ENCODE results near the gene RARRES1.
A peak's percentile ranks its signal among the peaks of the same experiment; 100 is the strongest.

Gene RARRES1

GRCh38 chr3:158765518-158766205 is 33.4 kb upstream of the RARRES1 start:
- no peak for DNase-seq

- DNase-seq, result no peak
Measured at GRCh38 chr3:158763421-158763820, 31.2 kb upstream of the RARRES1 start.

GRCh38 chr3:158762701-158763100 is 30.4 kb upstream of the RARRES1 start:
- no peak for DNase-seq

GRCh38 chr3:158761350-158761749 is 29.1 kb upstream of the RARRES1 start:
- peak; percentile 4 for DNase-seq

- no peak for DNase-seq
Measured at GRCh38 chr3:158755421-158755820, 23.2 kb upstream of the RARRES1 start.

GRCh38 chr3:158753854-158754253 is 21.6 kb upstream of the RARRES1 start:
- DNase-seq, result no peak

GRCh38 chr3:158751316-158751715 is 19.1 kb upstream of the RARRES1 start:
- DNase-seq, result no peak

- no peak for DNase-seq
Measured at GRCh38 chr3:158750016-158750415, 17.8 kb upstream of the RARRES1 start.

- DNase-seq, result no peak
Measured at GRCh38 chr3:158749526-158749925, 17.3 kb upstream of the RARRES1 start.

GRCh38 chr3:158748237-158748828 is 16.1 kb upstream of the RARRES1 start:
- DNase-seq, result no peak

- no peak for DNase-seq
Measured at GRCh38 chr3:158747417-158747816, 15.2 kb upstream of the RARRES1 start.

- DNase-seq, result no peak
Measured at GRCh38 chr3:158745551-158745950, 13.3 kb upstream of the RARRES1 start.

- DNase-seq, result no peak
Measured at GRCh38 chr3:158744567-158745288, 12.5 kb upstream of the RARRES1 start.

- DNase-seq, result no peak
Measured at GRCh38 chr3:158743664-158744566, 11.7 kb upstream of the RARRES1 start.

GRCh38 chr3:158742871-158743663 is 10.8 kb upstream of the RARRES1 start:
- no peak for DNase-seq

- no peak for DNase-seq
Measured at GRCh38 chr3:158739661-158740060, 7.4 kb upstream of the RARRES1 start.

- DNase-seq, result no peak
Measured at GRCh38 chr3:158739078-158739477, 6.8 kb upstream of the RARRES1 start.

GRCh38 chr3:158738653-158739052 is 6.4 kb upstream of the RARRES1 start:
- DNase-seq, result no peak

- no peak for DNase-seq
Measured at GRCh38 chr3:158737976-158738615, 5.8 kb upstream of the RARRES1 start.

- no peak for DNase-seq
Measured at GRCh38 chr3:158737410-158737809, 5.2 kb upstream of the RARRES1 start.

GRCh38 chr3:158735296-158736033 is 3.2 kb upstream of the RARRES1 start:
- no peak for DNase-seq
